Thyroid gland (tissue), 4 donors: ENCODE data around the gene STYXL1. TPM values are rescaled to one million over a fixed set of nuclear protein-coding genes. Genes with fewer than 3 reads are reported as not detected.
A peak's percentile ranks its signal among the peaks of the same experiment; 100 is the strongest.
"Not testable (repeated sequence)": the region's sequence is repeated elsewhere in the genome, so short reads cannot be mapped to it uniquely, and the experiment has no call there.

Experiments used
- DNase-seq, 2 donors: peaks; one replicate each; pipeline ENCODE4 v3.0.0-alpha.2; 2019
- H3K27ac ChIP-seq, 3 donors: fragments of 200-600 bp; sonication (generic); 1 replicate in 2 of 3; 2 replicates in 1 of 3; pipeline ENCODE4 v1.5.1; 2016 to 2019; ENCODE audit warnings: mild to moderate bottlenecking in 1 of 3, moderate library complexity in 1 of 3
- H3K27me3 ChIP-seq: fragments of 200-600 bp; sonication (generic); one replicate; pipeline ENCODE4 v1.5.1; 2019
- H3K36me3 ChIP-seq, 2 donors: fragments of 200-600 bp; sonication (generic); one replicate each; pipeline ENCODE4 v1.5.1; 2016 to 2019
- H3K4me1 ChIP-seq, 2 donors: fragments of 200-600 bp; sonication (generic); one replicate each; pipeline ENCODE4 v1.5.1; 2017 to 2019
- H3K4me3 ChIP-seq, 3 donors: fragments of 200-600 bp; sonication (generic); replicated peaks in 1 of 3; 1 replicate in 2 of 3; 2 replicates in 1 of 3; pipeline ENCODE4 v1.5.1; 2016; ENCODE audit warnings: mild to moderate bottlenecking in 1 of 3
- H3K9me3 ChIP-seq: fragments of 200-600 bp; sonication (generic); one replicate; pipeline ENCODE4 v1.5.1; 2017
- POLR2A ChIP-seq, 2 donors: fragments of 450-650 bp; IDR thresholded peaks; one replicate each; pipeline ENCODE4 v1.6.1; 2017; ENCODE audit warnings: antibody characterized with exemption in 2 of 2, mild to moderate bottlenecking in 2 of 2, moderate library complexity in 1 of 2
- WGBS, 2 donors: methylation state at CpG; one replicate each; pipeline ENCODE4 v1.1.5; 2017; 5-methylcytosine and 5-hydroxymethylcytosine counted together
- intact Hi-C: fragments of 100-400 bp; cut with DNase I; formaldehyde crosslinking; loops from one replicate; pipeline ENCODE4 v1.15.1; 2023
- total RNA-seq, 4 donors: library from RNA; depleted of rRNA; stranded (reverse); fragments of >200 nt; gene quantifications; one replicate each; pipeline ENCODE4 v1.2.3, GENCODE V29; 2016
- TF ChIP-seq, protein P1 (sequence below), 6 experiments: fragments of 200-600 bp in 3 of 6; fragments of 450-650 bp in 3 of 6; sonication (generic) in 3 of 6; IDR thresholded peaks; one replicate each; pipeline ENCODE4 v1.5.1; 2016 to 2019; ENCODE audit warnings: antibody characterized with exemption in 6 of 6, mild to moderate bottlenecking in 2 of 6, inconsistent platforms in 1 of 6, moderate library complexity in 1 of 6

The STYXL1 gene
- total RNA-seq, 4 donors from 2014 or later: 14.5 to 53.7 (median 29.1) TPM

DNA sequence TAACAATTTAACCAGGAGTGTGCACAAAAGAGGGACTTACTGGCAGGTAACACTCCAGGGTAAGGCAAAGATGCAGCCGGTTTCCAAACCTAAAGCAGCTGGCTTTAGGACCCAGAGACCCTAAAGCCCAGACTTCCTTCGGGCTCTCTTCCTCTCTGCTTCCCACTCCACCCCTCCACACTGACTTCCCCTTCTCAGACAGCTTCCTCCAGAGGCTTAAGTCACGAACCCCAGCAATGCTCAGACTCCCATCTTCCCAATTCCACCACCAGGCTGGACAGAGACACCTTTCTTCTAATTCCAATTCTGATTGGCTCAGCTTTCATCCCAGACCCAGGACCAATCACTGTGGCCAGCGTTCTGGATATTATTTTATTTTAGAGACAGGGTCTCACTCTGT, 24.8 kb downstream of the STYXL1 start:
- WGBS, 2 donors: 42 to 46% methylated on average over 4 of the region's 4 CpGs
- intact Hi-C loops: no loop called here

GRCh38 chr7:76022026-76022780, 25.6 kb downstream of the STYXL1 start:
- no peaks in the 10 kb centered on the region for H3K9me3 ChIP-seq
- H3K27me3 ChIP-seq: no peaks in the 10 kb centered on the region
- peak in 1 of 2 donors; percentile 5 for DNase-seq
- no peak overlapping the region for H3K4me3 ChIP-seq
- intact Hi-C loops: no loop called here
- 79 to 85% methylated on average over 7 of the region's 7 CpGs for WGBS, 2 donors
- H3K36me3 ChIP-seq: no peaks in the 10 kb centered on the region
- no peak for TF ChIP-seq POLR2A (IDR thresholded peaks at IDR 0.05)
- TF ChIP-seq, protein P1, sequence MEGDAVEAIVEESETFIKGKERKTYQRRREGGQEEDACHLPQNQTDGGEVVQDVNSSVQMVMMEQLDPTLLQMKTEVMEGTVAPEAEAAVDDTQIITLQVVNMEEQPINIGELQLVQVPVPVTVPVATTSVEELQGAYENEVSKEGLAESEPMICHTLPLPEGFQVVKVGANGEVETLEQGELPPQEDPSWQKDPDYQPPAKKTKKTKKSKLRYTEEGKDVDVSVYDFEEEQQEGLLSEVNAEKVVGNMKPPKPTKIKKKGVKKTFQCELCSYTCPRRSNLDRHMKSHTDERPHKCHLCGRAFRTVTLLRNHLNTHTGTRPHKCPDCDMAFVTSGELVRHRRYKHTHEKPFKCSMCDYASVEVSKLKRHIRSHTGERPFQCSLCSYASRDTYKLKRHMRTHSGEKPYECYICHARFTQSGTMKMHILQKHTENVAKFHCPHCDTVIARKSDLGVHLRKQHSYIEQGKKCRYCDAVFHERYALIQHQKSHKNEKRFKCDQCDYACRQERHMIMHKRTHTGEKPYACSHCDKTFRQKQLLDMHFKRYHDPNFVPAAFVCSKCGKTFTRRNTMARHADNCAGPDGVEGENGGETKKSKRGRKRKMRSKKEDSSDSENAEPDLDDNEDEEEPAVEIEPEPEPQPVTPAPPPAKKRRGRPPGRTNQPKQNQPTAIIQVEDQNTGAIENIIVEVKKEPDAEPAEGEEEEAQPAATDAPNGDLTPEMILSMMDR (IDR thresholded peaks at IDR 0.05): no peak
- no peak overlapping the region for H3K27ac ChIP-seq
- no peaks in the 10 kb centered on the region for H3K4me1 ChIP-seq

More for the DNA sequence above, 24.8 kb downstream of the STYXL1 start:
- DNase-seq: no peak
- H3K27me3 ChIP-seq: no peaks in the 10 kb centered on the region
- no peak for TF ChIP-seq POLR2A (IDR thresholded peaks at IDR 0.05)
- TF ChIP-seq, protein P1 (IDR thresholded peaks at IDR 0.05): no peak
- H3K36me3 ChIP-seq: peaks cover 0 to under 1% of the 10 kb centered on the region in 2 donors
- no peak overlapping the region for H3K27ac ChIP-seq
- no peaks in the 10 kb centered on the region for H3K9me3 ChIP-seq
- no peak overlapping the region for H3K4me3 ChIP-seq
- H3K4me1 ChIP-seq: no peaks in the 10 kb centered on the region

DNA sequence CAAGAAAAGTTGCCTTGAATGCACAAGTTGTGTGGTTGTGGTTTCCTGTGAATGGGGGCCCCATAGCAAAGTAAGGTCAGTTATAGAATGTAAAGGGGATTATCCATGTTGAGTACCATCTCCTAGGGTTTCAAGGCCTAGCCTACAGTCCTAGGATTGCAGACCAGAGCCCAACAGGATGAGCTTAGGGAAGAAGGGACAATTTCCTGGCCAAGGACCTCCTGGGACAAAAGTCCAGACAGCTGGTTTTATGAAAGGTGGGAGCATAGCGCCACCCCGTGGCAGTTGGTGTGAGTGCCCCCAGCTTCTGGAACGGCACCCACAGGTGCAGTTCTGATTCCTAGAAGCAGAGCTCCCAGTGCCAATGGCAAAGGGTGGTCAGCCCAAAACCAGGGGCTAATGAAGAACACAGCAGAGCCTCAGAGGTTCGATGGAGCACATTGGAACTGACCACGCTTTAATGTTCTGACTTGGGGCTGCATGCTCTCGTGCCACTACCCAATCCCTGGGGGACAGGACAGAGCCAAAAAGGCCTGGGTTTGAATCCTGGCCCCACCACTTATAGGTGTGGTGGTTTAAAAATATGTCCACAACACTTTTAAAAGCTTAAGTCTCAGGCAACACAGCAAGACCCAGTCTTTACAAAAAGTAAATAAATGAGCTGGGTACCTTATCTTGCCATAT, 27.6 kb downstream of the STYXL1 start:
- intact Hi-C loops: loop anchor here (2.0 kb wide), 1 partner anchor 153 kb away; no protein-coding TSS in a partner anchor
- no peak overlapping the region for H3K27ac ChIP-seq
- TF ChIP-seq, protein P1 (IDR thresholded peaks at IDR 0.05): peak; percentile 81 to 91 (median 84)
- no peak for TF ChIP-seq POLR2A (IDR thresholded peaks at IDR 0.05)
- no peaks in the 10 kb centered on the region for H3K36me3 ChIP-seq
- no peaks in the 10 kb centered on the region for H3K27me3 ChIP-seq
- DNase-seq: peak; percentile 77 to 83
- H3K4me1 ChIP-seq: no peaks in the 10 kb centered on the region
- 45 to 46% methylated on average over 6 of the region's 6 CpGs for WGBS, 2 donors
- no peak overlapping the region for H3K4me3 ChIP-seq
- no peaks in the 10 kb centered on the region for H3K9me3 ChIP-seq

DNA sequence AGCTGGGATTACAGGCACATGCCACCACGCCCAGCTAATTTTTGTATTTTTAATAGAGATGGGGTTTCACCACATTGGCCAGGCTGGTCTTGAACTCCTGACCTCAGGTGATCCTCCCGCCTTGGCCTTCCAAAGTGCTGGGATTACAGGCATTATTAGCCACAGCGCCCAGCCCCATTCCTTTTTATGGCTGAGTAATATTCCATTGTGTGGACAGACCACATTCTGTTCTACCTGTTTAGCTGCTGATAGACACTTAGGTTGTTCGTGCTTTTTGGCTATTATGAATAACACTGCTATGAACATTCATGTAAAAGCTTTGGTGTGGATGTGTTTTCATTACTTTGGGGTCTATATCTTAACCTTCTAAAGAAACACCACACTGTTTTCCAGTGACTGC, 29.3 kb downstream of the STYXL1 start:
- intact Hi-C loops, H3K9me3 ChIP-seq, DNase-seq, H3K27me3 ChIP-seq, H3K27ac ChIP-seq, H3K36me3 ChIP-seq, H3K4me3 ChIP-seq, H3K4me1 ChIP-seq: not testable (repeated sequence)
- WGBS, 2 donors: 99% methylated on average over 4 of the region's 4 CpGs

DNA sequence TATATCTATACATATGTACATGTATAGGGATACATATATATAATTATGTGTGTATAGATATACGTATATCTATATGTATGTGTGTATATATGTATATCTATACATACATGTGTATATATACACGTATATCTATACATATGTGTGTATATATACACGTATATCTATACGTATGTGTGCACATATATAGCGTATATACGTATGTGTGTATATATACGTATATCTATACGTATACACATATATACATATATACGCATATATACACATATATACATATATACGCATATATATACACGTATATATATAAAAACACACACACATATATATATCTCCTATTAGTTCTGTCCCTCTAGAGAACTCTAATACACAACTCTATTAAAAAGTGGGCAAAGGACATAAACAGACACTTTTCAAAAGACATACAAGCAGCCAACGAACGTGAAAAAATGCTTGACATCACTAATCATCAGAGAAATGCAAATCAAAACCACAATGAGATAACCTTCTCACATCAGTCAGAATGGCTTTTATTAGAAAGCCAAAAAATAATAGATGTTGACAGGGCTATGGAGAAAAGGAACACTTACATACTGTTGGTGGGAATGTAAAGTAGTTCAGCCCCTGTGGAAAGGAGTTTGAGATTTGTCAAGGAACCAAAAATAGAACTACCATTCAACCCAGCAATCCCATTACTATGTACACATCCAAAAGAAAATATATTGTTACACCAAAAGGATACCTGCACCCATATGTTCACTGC, 31.4 kb downstream of the STYXL1 start:
- intact Hi-C loops: no loop called here
- H3K9me3 ChIP-seq: no peaks in the 10 kb centered on the region
- peaks cover 0 to 8% of the 10 kb centered on the region in 2 donors for H3K4me1 ChIP-seq
- no peaks in the 10 kb centered on the region for H3K27me3 ChIP-seq
- H3K36me3 ChIP-seq: no peaks in the 10 kb centered on the region
- 93 to 94% methylated on average over 13 of the region's 13 CpGs for WGBS, 2 donors
- TF ChIP-seq, protein P1 (IDR thresholded peaks at IDR 0.05): no peak
- no peak for TF ChIP-seq POLR2A (IDR thresholded peaks at IDR 0.05)
- H3K27ac ChIP-seq: no peak overlapping the region
- no peak for DNase-seq
- H3K4me3 ChIP-seq: no peak overlapping the region
